ENCODE data around the gene TACR2.

Gene TACR2

GRCh38 chr10:69389827-69390490 lies 26.8 kb downstream of the TACR2 start:
- no peak for TF ChIP-seq CTCF (IDR thresholded peaks at IDR 0.05; ENCODE audit: low read depth, low read length)
- no peak for DNase-seq (ENCODE audit: extremely low read depth, low read depth)

GRCh38 chr10:69388488-69388887 lies 28.2 kb downstream of the TACR2 start:
- no peak for TF ChIP-seq CTCF (IDR thresholded peaks at IDR 0.05; ENCODE audit: low read depth, low read length)
- no peak for DNase-seq (ENCODE audit: extremely low read depth, low read depth)

- TF ChIP-seq CTCF (IDR thresholded peaks at IDR 0.05; ENCODE audit: low read depth, low read length) = no peak
- DNase-seq (ENCODE audit: extremely low read depth, low read depth) = no peak
These were observed 29.2 kb downstream of the TACR2 start for GRCh38 chr10:69387500-69387899.

GRCh38 chr10:69385454-69386350 lies 31.0 kb downstream of the TACR2 start:
- no peak for TF ChIP-seq CTCF (IDR thresholded peaks at IDR 0.05; ENCODE audit: low read depth, low read length)
- DNase-seq (ENCODE audit: extremely low read depth, low read depth) = no peak

- DNase-seq (ENCODE audit: extremely low read depth, low read depth) = no peak
- no peak for TF ChIP-seq CTCF (IDR thresholded peaks at IDR 0.05; ENCODE audit: low read depth, low read length)
These were observed 32.4 kb downstream of the TACR2 start for GRCh38 chr10:69384320-69384719.

- TF ChIP-seq CTCF (IDR thresholded peaks at IDR 0.05; ENCODE audit: low read depth, low read length) = peak; percentile 39
These were observed 33.2 kb downstream of the TACR2 start for GRCh38 chr10:69383558-69383957.

More at GRCh38 chr10:69383558-69383957, 33.2 kb downstream of the TACR2 start:
- no peak for DNase-seq (ENCODE audit: extremely low read depth, low read depth)

Data from AG09319 (cell line).